ACHN (cell line): Measurements from ENCODE around the gene STK32B.

Experiments
- DNase-seq: peaks from one replicate; pipeline ENCODE4 v3.0.0-alpha.2; 2015
- in situ Hi-C: cut with HindIII; loops from 2 replicates; pipeline ENCODE4 v1.10.0; 2017; ENCODE audit warnings: low sequenced_read_pairs, low pct_ligation_motif_present, low pct_unique_long_range_greater_than_20kb

STK32B gene

DNA sequence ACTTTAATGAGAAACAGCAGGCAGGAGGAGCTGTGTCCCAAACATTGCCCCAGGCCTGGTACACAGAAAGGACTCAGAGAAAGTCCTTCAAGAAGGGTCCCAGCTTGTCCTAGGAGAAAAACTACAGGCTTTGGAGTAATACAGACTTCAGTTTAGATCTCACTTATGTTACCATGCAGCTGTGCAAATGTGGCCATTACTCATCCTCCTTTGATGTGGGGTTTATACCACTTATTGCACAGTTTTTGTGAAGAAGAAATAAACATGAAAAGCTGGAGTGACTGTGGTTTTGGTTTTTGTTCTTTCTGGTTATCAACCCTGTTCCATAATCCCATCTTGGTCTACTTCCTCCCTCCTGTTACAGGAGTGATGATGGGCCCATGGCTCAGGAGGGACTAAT lies 23.9 kb upstream of the STK32B start:
- no peak for DNase-seq
- in situ Hi-C loops, result no loop called here

DNA sequence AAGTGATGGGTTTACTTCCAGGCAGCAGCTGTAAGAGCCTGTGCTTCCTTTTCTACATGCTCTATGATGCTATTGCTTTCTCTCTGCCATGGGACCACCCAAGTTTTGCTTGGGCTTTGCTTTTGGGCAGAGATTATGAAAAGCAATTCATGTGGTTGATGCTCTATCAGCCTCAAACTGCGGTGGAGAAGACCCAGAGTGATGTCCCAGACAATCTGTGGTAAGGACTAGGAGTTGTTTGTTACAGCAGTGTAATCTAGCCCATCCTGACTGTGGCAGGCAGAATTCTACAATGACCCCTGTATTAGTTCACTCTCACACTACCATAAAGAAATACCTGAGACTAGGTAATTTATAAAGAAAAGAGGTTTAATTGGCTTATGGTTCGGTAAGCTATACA lies 22.8 kb upstream of the STK32B start:
- in situ Hi-C loops, result no loop called here
- no peak for DNase-seq

DNA sequence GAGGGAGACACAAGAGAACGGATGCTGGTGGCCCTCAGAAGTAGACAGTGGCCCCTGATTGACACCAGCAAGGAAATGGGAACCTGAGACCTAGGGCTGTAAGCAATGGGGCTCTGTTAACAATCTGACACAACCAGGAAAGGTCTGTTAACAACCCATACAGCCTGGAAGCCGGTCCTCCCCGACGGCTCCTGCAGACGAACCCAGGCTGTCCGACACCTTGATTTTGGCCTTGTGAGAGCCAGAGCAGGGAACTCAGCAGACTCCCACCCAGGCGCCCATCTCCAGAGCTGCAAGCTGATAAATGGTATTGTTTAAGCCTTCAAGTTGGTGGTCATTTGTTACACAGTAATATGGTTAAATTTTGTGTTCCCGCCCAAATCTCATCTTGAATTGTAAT lies 21.8 kb upstream of the STK32B start:
- DNase-seq, result no peak
- in situ Hi-C loops, result no loop called here

DNA sequence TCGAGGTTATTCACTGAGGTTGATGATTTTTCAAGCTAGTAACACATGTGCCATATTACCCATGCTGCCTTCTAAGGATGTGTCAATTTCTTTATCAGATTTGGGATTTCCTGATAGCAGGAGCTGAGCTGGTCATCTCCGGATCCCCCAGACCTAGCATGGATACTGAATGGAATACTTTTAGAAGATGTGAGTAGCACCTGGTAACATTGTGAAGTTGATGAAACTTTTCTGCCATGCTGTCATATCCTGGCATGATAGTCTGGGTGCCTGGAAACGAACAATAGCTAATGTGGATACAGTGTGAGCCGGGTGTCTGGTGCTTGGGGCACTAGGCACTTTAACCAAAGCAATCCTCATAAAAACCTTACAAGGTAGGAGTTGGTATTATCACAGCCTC lies 21.1 kb upstream of the STK32B start:
- no peak for DNase-seq
- in situ Hi-C loops, result no loop called here

DNA sequence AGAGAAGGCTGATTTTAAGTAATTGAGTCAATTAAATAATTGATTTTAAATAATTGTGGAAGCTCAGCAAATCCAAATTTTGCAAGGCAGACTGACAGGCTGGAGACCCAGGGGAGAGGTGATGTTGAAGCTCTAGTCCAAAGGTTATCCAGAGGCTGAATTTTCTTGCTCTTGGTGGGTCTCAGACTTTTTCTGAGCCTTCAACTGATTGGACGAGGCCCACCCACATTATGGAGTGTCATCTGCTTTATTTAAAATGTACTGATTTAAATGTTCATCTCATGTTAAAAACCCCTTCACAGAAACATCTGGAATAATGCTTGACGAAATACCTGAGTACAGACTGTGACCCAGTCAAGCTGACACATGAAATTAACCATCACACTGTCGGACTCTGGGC lies 20.4 kb upstream of the STK32B start:
- in situ Hi-C loops, result no loop called here
- no peak for DNase-seq

DNA sequence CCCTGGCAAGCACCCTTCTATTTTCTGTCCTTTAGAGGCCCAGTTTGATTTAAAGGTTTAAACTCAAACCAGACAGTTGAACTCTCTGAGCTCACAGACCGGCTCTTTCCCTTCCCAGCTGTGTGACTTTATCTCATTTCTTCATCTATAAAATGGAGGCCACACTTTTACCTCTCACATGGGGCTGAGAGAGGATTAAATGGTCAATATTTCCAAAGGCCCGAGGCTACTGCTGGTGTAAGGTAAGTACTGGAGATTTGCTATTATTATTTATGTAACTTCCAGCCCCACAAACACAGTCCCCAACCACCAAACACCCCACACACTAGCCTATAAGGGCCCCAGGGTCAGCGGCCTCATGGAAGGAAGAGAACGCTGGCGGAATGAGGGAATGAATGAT lies 18.5 kb upstream of the STK32B start:
- no peak for DNase-seq
- in situ Hi-C loops, result no loop called here

DNA sequence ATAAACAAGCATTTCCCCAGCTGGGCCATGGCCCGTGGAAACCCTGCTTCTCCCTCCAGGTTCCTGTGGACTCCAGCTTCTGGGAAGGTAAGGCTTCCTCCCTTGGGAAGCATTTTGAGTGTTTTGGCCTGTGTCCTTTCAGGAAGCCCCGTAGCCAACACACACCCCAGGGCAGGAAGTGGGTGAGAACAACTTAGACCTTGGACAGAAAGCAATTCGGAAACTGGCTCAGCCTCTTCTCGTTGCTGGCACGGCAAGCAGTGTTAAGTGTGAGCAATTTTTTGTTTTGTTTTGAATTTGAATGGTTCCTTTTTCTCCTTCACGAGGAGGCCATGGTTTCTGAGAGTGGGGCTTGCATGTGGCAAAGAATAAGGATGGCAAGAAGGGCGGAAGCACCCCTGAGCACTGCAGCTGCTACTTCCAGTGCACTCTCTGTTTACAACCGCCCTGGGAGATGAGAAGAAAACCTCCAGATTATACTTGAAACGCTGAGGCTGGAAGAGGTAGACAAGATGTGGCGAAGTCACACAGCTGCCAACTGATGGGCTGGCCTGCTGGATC lies 17.9 kb upstream of the STK32B start:
- in situ Hi-C loops, result no loop called here
- DNase-seq, result no peak

DNA sequence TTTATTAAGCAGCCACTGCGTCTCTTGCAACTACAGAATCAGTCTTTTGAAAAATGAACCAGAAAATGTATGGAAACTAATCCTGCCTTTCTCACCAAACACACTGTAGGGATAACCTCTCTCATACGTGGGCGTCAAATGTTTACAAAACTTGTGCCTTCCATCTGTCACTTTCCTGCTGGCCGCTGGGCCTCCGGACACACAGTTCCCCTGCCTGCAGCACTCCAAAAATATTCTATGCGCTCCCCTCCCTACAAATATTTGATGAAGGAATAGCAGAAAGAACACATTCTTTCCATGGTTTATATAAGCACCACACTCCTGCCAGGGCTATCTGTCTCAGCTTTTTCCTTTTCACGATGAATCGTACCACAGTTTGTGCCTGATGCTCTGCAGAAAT lies 17.1 kb upstream of the STK32B start:
- no peak for DNase-seq
- in situ Hi-C loops, result no loop called here

DNA sequence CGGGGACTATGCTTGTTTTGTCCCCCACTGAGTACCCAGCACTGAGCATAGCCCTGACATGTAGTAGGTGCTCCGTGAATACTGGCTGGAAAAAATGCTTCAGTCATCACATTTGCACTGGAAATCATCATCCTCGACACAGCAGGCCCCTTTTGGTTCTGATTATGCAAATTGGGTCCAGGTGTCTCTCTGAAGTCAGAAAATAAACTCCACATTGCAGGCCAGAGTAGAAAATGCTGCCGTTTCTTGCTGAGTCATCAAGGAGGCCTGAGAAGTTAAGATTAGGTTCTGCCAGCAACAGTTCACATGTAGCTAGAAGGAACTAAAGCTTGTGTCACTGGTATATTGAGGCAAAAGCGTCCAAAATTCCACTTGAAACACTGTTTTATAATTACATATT lies 15.0 kb upstream of the STK32B start:
- peak; percentile 18 for DNase-seq

DNA sequence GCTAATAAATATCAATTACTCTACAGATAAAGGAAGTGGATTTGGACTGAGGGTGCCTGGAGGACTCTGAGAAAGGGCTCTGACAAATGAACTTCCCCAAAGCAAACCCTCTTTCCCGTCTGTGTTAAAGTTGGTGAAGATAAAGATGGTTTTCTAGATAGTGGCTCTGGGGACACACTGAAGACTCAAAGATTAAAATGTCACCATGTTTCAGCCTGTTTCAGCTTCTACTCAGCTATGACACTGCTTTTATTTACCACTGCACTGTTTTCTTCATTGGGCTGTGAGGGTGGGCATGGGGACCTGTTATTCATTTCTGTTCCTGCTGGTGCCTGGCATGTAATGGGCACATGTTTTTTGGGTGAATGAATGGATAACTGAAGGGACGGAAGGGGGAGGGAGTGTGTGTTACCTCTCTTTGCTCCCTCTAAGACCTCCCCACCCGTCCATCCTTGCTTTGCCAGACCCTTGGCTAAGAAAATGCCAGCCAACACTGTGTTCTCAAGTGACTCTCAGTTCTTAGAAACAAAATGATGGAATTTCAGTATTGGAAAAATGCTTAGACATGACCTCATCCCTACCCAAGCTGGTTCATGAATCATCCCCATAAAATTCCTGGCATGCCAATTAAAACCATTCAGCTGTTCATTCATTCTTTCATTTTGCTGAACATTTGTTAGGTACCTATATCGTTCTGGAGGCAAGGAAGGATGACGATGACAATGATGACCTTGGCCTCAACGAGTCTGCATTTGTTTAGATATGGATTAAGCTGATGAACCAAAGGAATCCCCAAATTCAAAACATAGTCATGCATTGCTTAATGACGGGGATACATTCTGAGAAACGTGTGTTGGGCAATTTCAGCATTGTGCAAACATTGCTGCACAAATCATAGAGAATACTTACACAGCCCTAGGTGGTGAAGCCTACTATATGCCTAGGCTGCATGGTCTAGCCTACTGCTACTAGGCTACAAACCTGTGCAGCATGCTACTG lies 13.4 kb upstream of the STK32B start:
- in situ Hi-C loops, result no loop called here

More for the DNA sequence above, 15.0 kb upstream of the STK32B start:
- in situ Hi-C loops, result no loop called here

DNA sequence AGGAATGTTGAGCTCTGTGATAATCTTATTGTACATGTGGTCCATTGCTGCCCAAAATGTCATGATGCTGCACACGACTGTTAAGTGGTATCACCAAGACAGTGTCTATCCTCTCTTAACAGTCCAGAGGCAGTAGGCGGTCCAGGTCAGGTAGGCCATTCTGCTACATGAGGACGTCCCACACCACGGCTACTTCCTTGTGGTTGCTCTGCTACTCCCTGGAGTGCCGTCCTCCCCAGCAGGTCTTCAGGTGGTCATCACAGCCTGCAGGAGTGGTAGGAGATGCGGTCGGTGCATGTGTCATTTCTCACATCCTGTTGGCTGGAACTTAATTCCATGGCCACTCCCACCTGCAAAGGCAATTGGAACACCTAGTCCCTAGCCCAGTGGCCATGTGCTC lies 11.5 kb upstream of the STK32B start:
- in situ Hi-C loops, result no loop called here
- DNase-seq, result no peak

More for the DNA sequence above, 13.4 kb upstream of the STK32B start:
- DNase-seq, result peak; percentile 95

DNA sequence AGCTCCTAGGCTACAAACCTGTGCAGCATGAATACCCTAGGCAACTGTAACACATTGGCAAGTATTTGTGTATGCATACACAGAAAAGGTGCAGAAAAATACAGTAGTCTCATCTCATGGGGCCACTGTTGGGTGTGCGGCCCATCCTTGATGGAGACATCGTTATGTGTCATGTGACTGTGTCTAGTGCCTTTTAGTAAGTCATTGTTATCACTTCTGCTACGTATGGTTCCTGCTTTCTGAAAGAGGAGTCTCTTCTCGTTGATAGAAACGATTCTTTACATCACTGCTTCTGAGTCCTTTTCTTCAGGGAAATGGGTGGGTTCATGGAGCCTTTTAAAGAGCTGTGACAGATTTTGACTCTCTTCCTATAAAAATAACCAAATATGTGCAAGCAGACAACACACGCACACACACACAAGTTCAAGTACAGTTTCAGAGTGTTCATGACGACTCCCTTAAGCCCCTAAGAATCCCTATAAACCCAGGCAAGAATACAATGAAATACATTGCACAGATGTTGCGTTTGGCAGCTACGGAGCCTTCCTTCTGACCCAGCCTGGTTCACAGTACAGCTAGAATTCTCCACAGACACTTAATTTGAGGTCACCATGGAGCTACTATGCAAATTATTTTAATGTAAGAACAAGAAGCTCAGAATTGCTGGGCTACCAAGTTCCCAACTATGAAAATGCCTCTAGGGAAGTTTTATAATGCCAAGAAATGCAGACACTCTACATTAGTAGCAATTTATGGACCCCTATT lies 10.2 kb upstream of the STK32B start:
- DNase-seq, result no peak

DNA sequence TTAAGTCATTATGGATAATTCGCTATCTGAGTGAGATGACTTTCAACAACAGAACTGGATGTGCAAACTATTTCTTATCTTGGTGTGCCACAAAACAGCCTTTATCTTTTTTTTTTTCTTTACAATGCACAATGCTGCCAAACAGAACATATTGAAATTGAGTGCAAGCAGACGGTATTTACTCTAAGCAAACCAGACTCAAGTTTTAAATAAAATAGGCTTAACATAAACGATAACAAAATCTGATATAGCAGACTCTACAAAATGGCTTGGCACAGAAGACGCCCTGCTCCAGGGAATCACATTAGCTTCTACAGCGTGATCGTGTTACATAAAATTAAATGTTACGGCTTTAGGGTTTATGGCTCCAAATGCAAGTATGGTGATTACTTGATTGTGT lies 9.6 kb upstream of the STK32B start:
- in situ Hi-C loops, result no loop called here
- DNase-seq, result no peak

More for the DNA sequence above, 10.2 kb upstream of the STK32B start:
- in situ Hi-C loops, result no loop called here

DNA sequence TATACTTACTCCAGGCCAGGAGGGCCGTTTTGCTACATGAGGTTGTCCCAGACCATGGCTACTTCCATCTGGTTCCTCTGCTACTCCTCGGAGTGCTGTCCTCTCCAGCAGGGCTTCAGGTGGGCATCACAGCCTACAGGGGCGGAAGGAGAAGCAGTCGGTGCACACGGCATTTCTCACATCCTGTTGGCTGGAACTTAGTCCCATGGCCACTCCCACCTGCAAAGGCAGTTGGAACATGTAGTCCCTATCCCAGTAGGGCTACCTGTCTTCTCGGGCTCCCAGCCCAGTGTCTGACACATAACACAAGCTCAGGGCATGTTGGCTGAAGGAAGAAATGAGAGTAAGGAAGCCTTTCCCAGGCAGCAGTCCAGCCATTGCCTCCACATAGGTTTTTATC lies 7.7 kb upstream of the STK32B start:
- in situ Hi-C loops, result no loop called here
- DNase-seq, result no peak

DNA sequence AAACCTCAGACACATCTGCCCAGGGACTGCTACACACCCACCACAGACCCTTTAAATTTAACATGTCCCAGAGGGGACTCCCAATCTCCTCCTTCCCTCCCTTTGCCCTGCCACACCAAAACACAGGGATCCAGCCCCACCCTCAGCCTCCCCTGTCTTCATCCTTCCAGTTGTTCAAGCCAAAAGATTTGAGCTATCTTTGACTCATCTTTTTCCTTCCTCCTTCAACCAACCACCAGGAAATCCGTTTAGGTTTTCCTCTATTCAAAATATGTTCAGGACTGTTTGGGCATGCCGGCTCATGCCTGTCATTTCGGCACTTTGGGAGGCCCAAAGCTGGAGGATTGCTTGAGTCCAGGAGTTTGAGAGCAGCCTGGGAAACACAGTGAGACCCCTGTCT lies 6.9 kb upstream of the STK32B start:
- DNase-seq, result no peak
- in situ Hi-C loops, result no loop called here

DNA sequence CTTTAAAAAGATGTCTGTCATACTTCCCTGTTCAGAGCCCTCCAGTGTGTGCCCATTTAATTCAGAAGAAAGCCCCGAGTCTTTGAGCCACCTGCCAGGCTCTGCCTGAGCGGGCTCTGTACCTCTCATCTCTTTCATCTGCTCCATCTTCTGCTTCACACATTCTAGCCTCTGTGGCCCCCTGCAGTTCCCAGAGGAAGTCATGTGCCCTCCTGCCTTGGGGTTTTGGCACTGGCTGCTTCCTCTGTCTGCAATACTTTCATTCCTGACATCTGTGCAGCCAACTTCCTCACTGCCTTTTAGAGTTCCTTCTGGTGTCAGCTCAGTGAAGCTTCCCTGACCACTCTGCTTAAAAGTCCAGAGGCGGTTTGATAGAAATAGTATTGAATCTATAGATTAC lies 6.2 kb upstream of the STK32B start:
- in situ Hi-C loops, result no loop called here
- no peak for DNase-seq

DNA sequence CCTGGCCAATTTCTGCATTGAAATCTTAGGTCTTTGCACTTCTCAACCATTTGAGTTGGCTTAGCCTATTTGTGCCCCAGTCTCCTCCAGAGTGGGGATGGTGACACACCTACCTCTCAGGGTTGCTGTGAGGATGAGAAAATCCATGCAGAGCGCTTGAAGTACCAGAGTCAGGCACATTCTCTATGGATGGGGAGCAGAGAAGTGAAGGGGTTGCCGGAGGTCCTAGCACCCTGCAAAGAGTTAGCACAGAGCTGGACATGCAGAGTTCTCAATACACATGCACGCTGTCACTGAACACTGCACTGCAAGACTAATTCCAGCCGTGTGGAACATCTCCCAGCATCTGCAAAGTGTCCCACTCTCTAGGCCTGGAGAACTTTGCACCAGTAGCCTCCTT lies 2.6 kb upstream of the STK32B start:
- DNase-seq, result no peak
- in situ Hi-C loops, result no loop called here

DNA sequence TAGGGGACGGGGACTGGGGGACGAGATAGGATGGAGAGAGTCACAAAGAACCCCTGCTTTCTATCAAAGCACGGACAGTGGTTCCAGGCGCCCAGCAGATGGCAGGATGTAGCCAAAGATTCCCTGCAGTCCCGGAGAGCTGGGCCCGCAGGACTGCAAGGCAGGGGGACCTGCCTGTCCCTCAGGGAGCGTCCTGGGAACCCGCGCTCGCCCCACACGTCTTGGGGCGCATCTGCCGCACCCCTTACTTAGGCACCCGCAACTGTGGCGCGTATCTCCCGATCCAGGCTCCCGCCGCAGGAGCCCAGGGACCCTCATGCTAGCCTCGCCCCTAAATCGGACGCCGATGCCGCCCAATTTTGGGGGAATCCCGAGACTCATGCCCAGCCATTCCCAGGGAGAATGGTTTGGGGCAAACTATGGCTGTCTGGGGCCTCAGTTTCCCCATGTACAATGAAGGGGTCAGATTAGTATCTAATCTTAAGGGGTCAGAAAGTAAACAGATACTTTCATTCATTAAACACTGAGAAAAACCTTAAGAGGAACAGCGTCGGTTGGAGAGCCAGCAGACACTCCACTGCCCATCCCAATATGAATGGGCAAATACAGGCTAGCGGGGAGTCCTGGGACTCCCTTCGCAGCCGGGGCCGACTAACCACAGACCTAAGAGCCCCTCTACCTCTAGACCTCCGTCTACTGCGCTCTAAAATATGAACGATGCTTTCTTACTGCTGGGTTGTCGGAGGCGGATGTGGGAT lies 581 bp upstream of the STK32B start:
- peak; percentile 77 for DNase-seq
- in situ Hi-C loops, result no loop called here
